ENCODE results near the gene GUCY2C.

GUCY2C gene

GRCh38 chr12:14656846-14657245 lies 39.6 kb downstream of the GUCY2C start:
- TF ChIP-seq, protein P1, sequence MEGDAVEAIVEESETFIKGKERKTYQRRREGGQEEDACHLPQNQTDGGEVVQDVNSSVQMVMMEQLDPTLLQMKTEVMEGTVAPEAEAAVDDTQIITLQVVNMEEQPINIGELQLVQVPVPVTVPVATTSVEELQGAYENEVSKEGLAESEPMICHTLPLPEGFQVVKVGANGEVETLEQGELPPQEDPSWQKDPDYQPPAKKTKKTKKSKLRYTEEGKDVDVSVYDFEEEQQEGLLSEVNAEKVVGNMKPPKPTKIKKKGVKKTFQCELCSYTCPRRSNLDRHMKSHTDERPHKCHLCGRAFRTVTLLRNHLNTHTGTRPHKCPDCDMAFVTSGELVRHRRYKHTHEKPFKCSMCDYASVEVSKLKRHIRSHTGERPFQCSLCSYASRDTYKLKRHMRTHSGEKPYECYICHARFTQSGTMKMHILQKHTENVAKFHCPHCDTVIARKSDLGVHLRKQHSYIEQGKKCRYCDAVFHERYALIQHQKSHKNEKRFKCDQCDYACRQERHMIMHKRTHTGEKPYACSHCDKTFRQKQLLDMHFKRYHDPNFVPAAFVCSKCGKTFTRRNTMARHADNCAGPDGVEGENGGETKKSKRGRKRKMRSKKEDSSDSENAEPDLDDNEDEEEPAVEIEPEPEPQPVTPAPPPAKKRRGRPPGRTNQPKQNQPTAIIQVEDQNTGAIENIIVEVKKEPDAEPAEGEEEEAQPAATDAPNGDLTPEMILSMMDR (IDR thresholded peaks at IDR 0.05; ENCODE audit: low read length) = no peak
- TF ChIP-seq EZH2 (IDR thresholded peaks at IDR 0.05; ENCODE audit: borderline replicate concordance, low read length) = no peak
- Histone ChIP-seq H3K4me2 (ENCODE audit: low read length) (no peak overlapping the region), H3K79me2 (ENCODE audit: insufficient read depth, low read length) (no peaks in the 10 kb centered on the region), H3K27ac (ENCODE audit: low read depth, low read length, poor library complexity, severe bottlenecking) (no peak overlapping the region), H3K27me3 (ENCODE audit: insufficient read depth, low read length) (no peaks in the 10 kb centered on the region), H3K9ac (ENCODE audit: low read length) (no peak overlapping the region), H3K4me1 (ENCODE audit: insufficient read depth, low read length, severe bottlenecking) (peaks cover 7% of the 10 kb centered on the region), H3K4me3 (ENCODE audit: low read depth, low read length, poor library complexity, severe bottlenecking) (no peak overlapping the region), H4K20me1 (ENCODE audit: insufficient read depth, low read length) (no peaks in the 10 kb centered on the region), H3K36me3 (ENCODE audit: insufficient read depth, low read length) (no peaks in the 10 kb centered on the region), H3K9me3 (ENCODE audit: low read length) (no peaks in the 10 kb centered on the region), H3K9me2 (ENCODE audit: low read depth, low read length) (no peaks in the 10 kb centered on the region), H2AFZ (ENCODE audit: low read length) (no peak overlapping the region), H3F3A (ENCODE audit: insufficient read depth, low read length) (no peaks in the 10 kb centered on the region)

- no peak overlapping the region for H3K4me3 ChIP-seq (ENCODE audit: low read depth, low read length, poor library complexity, severe bottlenecking)
- H3K9ac ChIP-seq (ENCODE audit: low read length) = no peak overlapping the region
- no peak overlapping the region for H3K27ac ChIP-seq (ENCODE audit: low read depth, low read length, poor library complexity, severe bottlenecking)
- peaks cover 7% of the 10 kb centered on the region for H3K4me1 ChIP-seq (ENCODE audit: insufficient read depth, low read length, severe bottlenecking)
- no peak overlapping the region for H3K4me2 ChIP-seq (ENCODE audit: low read length)
- TF ChIP-seq, protein P1 (IDR thresholded peaks at IDR 0.05; ENCODE audit: low read length) = no peak
- no peak for TF ChIP-seq EZH2 (IDR thresholded peaks at IDR 0.05; ENCODE audit: borderline replicate concordance, low read length)
- no peaks in the 10 kb centered on the region for H3K36me3 ChIP-seq (ENCODE audit: insufficient read depth, low read length)
- H2AFZ ChIP-seq (ENCODE audit: low read length) = no peak overlapping the region
- H3K9me3 ChIP-seq (ENCODE audit: low read length) = no peaks in the 10 kb centered on the region
- H3K79me2 ChIP-seq (ENCODE audit: insufficient read depth, low read length) = no peaks in the 10 kb centered on the region
- H3K27me3 ChIP-seq (ENCODE audit: insufficient read depth, low read length) = no peaks in the 10 kb centered on the region
- H3K9me2 ChIP-seq (ENCODE audit: low read depth, low read length) = no peaks in the 10 kb centered on the region
- H4K20me1 ChIP-seq (ENCODE audit: insufficient read depth, low read length) = no peaks in the 10 kb centered on the region
- no peaks in the 10 kb centered on the region for H3F3A ChIP-seq (ENCODE audit: insufficient read depth, low read length)
Observed at GRCh38 chr12:14655284-14655683, 41.1 kb downstream of the GUCY2C start.

- Histone ChIP-seq H3K4me3 (ENCODE audit: low read depth, low read length, poor library complexity, severe bottlenecking) (no peak overlapping the region), H3K27ac (ENCODE audit: low read depth, low read length, poor library complexity, severe bottlenecking) (no peak overlapping the region)
Observed at GRCh38 chr12:14654842-14655241, 41.6 kb downstream of the GUCY2C start.

More at GRCh38 chr12:14654842-14655241, 41.6 kb downstream of the GUCY2C start:
- Histone ChIP-seq H3K36me3 (ENCODE audit: insufficient read depth, low read length) (no peaks in the 10 kb centered on the region), H3K9ac (ENCODE audit: low read length) (no peak overlapping the region), H3K4me2 (ENCODE audit: low read length) (no peak overlapping the region), H3F3A (ENCODE audit: insufficient read depth, low read length) (no peaks in the 10 kb centered on the region), H3K9me3 (ENCODE audit: low read length) (no peaks in the 10 kb centered on the region), H2AFZ (ENCODE audit: low read length) (no peak overlapping the region), H4K20me1 (ENCODE audit: insufficient read depth, low read length) (no peaks in the 10 kb centered on the region), H3K27me3 (ENCODE audit: insufficient read depth, low read length) (no peaks in the 10 kb centered on the region), H3K4me1 (ENCODE audit: insufficient read depth, low read length, severe bottlenecking) (peaks cover 7% of the 10 kb centered on the region), H3K79me2 (ENCODE audit: insufficient read depth, low read length) (no peaks in the 10 kb centered on the region), H3K9me2 (ENCODE audit: low read depth, low read length) (no peaks in the 10 kb centered on the region)
- no peak for TF ChIP-seq EZH2 (IDR thresholded peaks at IDR 0.05; ENCODE audit: borderline replicate concordance, low read length)
- TF ChIP-seq, protein P1 (IDR thresholded peaks at IDR 0.05; ENCODE audit: low read length) = no peak
